Myocyte (in vitro differentiated cells): ENCODE data around the gene MYL6B. TPM values are rescaled to one million over a fixed set of nuclear protein-coding genes. Genes with fewer than 3 reads are reported as not detected.
A peak's percentile ranks its signal among the peaks of the same experiment; 100 is the strongest.

Source experiments
- DNase-seq: peaks from one replicate; pipeline ENCODE4 v3.0.0-alpha.2; 2012; ENCODE audit warnings: low read depth
- total RNA-seq: library from RNA; depleted of rRNA; stranded (reverse); fragments of >200 nt; gene quantifications from 2 replicates; pipeline ENCODE4 v1.2.3, GENCODE V29; 2014

The MYL6B gene
- total RNA-seq, 1 donor from 2014 or later = 3,936 TPM

- DNase-seq = no peak
These were observed 51.9 kb downstream of the MYL6B start for GRCh38 chr12:56204275-56204674.

- no peak for DNase-seq
These were observed 53.1 kb downstream of the MYL6B start for GRCh38 chr12:56205445-56205844.

GRCh38 chr12:56206452-56207166 is 54.2 kb downstream of the MYL6B start:
- peak; percentile 46 for DNase-seq

Other genes starting within 250 kb of the MYL6B start
- 29.3 and 32.5 TPM in 2 replicates for gene PYM1, start 224.7 kb upstream of the MYL6B start, total RNA-seq
- 24.2 and 33.1 TPM in 2 replicates for gene DGKA, start 221.4 kb upstream of the MYL6B start, total RNA-seq
- 0.10 and 0.53 TPM in 2 replicates for gene PMEL, start 186.5 kb upstream of the MYL6B start, total RNA-seq
- gene CDK2, start 185.8 kb upstream of the MYL6B start, total RNA-seq = 7.6 and 9.5 TPM in 2 replicates
- gene RAB5B, start 178.5 kb upstream of the MYL6B start, total RNA-seq = 74.9 and 76.4 TPM in 2 replicates
- gene SUOX, start 155.3 kb upstream of the MYL6B start, total RNA-seq = 14.0 and 15.8 TPM in 2 replicates
- gene IKZF4, start 131.5 kb upstream of the MYL6B start, total RNA-seq = 1.1 and 3.0 TPM in 2 replicates
- 451 and 1,430 TPM in 2 replicates for gene RPS26, start 110.7 kb upstream of the MYL6B start, total RNA-seq
- gene ERBB3, start 72.4 kb upstream of the MYL6B start, total RNA-seq = 178 and 188 TPM in 2 replicates
- gene PA2G4, start 48.0 kb upstream of the MYL6B start, total RNA-seq = 233 and 241 TPM in 2 replicates
- 1,498 and 1,992 TPM in 2 replicates for gene RPL41, start 36.0 kb upstream of the MYL6B start, total RNA-seq
- 4.9 and 5.5 TPM in 2 replicates for gene ZC3H10, start 34.3 kb upstream of the MYL6B start, total RNA-seq
- 442 and 481 TPM in 2 replicates for gene ESYT1, start 24.3 kb upstream of the MYL6B start, total RNA-seq
- gene MYL6, start 5.8 kb downstream of the MYL6B start, total RNA-seq = 883 and 1,119 TPM in 2 replicates
- 75.8 and 80.0 TPM in 2 replicates for gene SMARCC2, start 36.9 kb downstream of the MYL6B start, total RNA-seq
- gene RNF41, start 69.3 kb downstream of the MYL6B start, total RNA-seq = 90.4 and 121 TPM in 2 replicates
- 29.2 and 32.0 TPM in 2 replicates for gene NABP2, start 71.8 kb downstream of the MYL6B start, total RNA-seq
- not detected in 2 replicates for gene SLC39A5, start 77.5 kb downstream of the MYL6B start, total RNA-seq
- gene ANKRD52, start 105.8 kb downstream of the MYL6B start, total RNA-seq = 31.3 and 31.8 TPM in 2 replicates
- 87.8 and 112 TPM in 2 replicates for gene COQ10A, start 114.4 kb downstream of the MYL6B start, total RNA-seq
- gene CS, start 147.7 kb downstream of the MYL6B start, total RNA-seq = 178 and 184 TPM in 2 replicates
- gene CNPY2, start 163.4 kb downstream of the MYL6B start, total RNA-seq = 83.1 and 92.9 TPM in 2 replicates
- gene PAN2, start 181.4 kb downstream of the MYL6B start, total RNA-seq = 44.4 and 49.3 TPM in 2 replicates
- 0.51 TPM in 1 of 2 replicates, not detected in the other for gene IL23A, start 186.3 kb downstream of the MYL6B start, total RNA-seq
- gene STAT2, start 207.5 kb downstream of the MYL6B start, total RNA-seq = 196 and 202 TPM in 2 replicates
- not detected in 2 replicates for gene APOF, start 210.3 kb downstream of the MYL6B start, total RNA-seq